ENCODE measurements around the gene TIFAB. TPM values are rescaled to one million over a fixed set of nuclear protein-coding genes. Genes with fewer than 3 reads are reported as not detected.
A peak's percentile ranks its signal among the peaks of the same experiment; 100 is the strongest.

TIFAB gene
- total and polyA plus RNA-seq, 2 experiments from 2014 or later, result not detected

DNA sequence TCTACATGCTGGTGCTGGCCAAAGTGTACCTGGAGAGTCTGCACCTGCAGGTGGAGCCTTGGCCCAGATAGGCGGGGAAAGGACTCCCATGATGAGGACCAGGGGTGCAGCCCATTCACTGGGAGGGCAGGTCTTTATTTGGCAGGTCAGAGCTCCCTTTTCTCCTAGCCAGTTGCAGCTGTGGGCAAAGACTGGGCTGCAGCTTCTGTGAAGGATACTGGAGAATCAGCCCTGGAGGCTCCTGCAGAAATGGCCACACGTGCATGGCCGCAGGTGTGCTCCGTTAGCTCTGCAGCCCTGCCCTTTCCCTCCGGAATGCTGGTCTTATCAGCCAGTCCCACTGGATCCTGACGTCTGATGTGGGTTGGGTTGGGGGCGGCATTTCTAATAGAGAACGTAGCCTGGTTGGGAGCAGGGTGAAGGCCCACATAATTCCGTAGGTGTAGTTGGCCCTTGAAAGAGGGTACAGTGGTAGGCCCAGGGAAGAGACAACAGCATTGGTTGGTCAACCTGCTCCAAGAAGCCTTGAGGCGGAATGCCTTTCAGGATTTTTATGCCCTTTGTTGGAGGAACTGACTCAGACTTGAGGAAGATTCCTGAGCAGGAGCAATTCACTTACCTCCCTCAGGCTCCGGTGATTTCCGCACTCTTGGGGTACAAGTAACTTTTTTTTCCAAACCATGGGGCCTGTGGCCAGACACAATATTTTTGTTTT, 22.0 kb upstream of the TIFAB start:
- Histone ChIP-seq H3K27ac (ENCODE audit: low read depth) (no peak overlapping the region), H4K20me1 (replicated peaks; ENCODE audit: insufficient read depth) (0 out of 2 replicates have a peak, but pooled peaks cover 6% of the 10 kb centered on the region), H3K4me3 (no peak overlapping the region), H3K27me3 (ENCODE audit: insufficient read depth) (peaks cover 78% of the 10 kb centered on the region), H3K79me2 (replicated peaks; ENCODE audit: insufficient read depth) (no peaks in the 10 kb centered on the region), H3K36me3 (ENCODE audit: insufficient read depth) (no peaks in the 10 kb centered on the region), H3K4me1 (ENCODE audit: insufficient read depth) (peaks cover 7% of the 10 kb centered on the region), H3K4me2 (no peak overlapping the region), H3K9me2 (ENCODE audit: insufficient read depth) (no peaks in the 10 kb centered on the region), H3F3A (replicated peaks; ENCODE audit: low read depth) (no peaks in the 10 kb centered on the region), H2AFZ (no peak overlapping the region)
- Mint-ChIP-seq H3K27me3 (ENCODE audit: insufficient read depth, low read depth, poor library complexity) (peaks cover 33% of the 10 kb centered on the region), H3K9me3 (no peaks in the 10 kb centered on the region), H3K36me3 (ENCODE audit: low read depth) (no peaks in the 10 kb centered on the region), H3K4me3 (no peak overlapping the region), H3K4me1 (peaks cover 16% of the 10 kb centered on the region), H3K27ac (no peak overlapping the region)
- TF ChIP-seq, protein P1, sequence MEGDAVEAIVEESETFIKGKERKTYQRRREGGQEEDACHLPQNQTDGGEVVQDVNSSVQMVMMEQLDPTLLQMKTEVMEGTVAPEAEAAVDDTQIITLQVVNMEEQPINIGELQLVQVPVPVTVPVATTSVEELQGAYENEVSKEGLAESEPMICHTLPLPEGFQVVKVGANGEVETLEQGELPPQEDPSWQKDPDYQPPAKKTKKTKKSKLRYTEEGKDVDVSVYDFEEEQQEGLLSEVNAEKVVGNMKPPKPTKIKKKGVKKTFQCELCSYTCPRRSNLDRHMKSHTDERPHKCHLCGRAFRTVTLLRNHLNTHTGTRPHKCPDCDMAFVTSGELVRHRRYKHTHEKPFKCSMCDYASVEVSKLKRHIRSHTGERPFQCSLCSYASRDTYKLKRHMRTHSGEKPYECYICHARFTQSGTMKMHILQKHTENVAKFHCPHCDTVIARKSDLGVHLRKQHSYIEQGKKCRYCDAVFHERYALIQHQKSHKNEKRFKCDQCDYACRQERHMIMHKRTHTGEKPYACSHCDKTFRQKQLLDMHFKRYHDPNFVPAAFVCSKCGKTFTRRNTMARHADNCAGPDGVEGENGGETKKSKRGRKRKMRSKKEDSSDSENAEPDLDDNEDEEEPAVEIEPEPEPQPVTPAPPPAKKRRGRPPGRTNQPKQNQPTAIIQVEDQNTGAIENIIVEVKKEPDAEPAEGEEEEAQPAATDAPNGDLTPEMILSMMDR (conservative IDR thresholded peaks at IDR 0.05; ENCODE audit: low read depth in 2 of 2), result 0 out of 4 replicates have a peak, but pooled peaks of 1 of the 2 experiments have one; percentile 10
- TF ChIP-seq STAT1 (IDR thresholded peaks at IDR 0.05; ENCODE audit: unreplicated experiment), result no peak
- TF ChIP-seq ZNF114 (CRISPR knock-in tag; IDR thresholded peaks at IDR 0.05), result no peak
- ATAC-seq, result no peak
- no peak for DNase-seq (ENCODE audit: low spot score)

DNA sequence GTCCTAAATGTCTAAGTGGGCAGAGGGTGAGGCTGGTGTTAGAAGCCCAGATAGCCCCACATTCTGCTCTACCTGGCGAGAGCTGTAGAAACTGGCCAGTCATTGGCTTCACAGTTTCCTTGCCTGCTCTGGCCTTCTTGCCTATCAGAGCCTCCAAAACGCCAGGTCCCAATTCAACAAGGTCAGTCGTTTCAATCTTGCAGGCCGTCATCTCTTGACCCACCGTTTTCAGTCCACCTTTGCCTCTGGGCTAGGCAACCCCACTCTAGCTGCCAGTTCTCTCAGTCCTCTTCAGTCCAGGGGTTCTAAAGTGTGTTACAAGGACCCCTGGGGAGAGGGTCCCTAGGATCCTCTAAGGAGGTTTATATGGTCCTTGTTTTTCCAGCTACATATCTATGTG, 20.0 kb upstream of the TIFAB start:
- TF ChIP-seq NANOG (IDR thresholded peaks at IDR 0.05; ENCODE audit: borderline replicate concordance) (no peak), EZH2 (IDR thresholded peaks at IDR 0.05; ENCODE audit: low read depth, unreplicated experiment) (no peak), POLR2AphosphoS5 (IDR thresholded peaks at IDR 0.05; ENCODE audit: low read depth) (no peak)
- TF ChIP-seq, protein P2, sequence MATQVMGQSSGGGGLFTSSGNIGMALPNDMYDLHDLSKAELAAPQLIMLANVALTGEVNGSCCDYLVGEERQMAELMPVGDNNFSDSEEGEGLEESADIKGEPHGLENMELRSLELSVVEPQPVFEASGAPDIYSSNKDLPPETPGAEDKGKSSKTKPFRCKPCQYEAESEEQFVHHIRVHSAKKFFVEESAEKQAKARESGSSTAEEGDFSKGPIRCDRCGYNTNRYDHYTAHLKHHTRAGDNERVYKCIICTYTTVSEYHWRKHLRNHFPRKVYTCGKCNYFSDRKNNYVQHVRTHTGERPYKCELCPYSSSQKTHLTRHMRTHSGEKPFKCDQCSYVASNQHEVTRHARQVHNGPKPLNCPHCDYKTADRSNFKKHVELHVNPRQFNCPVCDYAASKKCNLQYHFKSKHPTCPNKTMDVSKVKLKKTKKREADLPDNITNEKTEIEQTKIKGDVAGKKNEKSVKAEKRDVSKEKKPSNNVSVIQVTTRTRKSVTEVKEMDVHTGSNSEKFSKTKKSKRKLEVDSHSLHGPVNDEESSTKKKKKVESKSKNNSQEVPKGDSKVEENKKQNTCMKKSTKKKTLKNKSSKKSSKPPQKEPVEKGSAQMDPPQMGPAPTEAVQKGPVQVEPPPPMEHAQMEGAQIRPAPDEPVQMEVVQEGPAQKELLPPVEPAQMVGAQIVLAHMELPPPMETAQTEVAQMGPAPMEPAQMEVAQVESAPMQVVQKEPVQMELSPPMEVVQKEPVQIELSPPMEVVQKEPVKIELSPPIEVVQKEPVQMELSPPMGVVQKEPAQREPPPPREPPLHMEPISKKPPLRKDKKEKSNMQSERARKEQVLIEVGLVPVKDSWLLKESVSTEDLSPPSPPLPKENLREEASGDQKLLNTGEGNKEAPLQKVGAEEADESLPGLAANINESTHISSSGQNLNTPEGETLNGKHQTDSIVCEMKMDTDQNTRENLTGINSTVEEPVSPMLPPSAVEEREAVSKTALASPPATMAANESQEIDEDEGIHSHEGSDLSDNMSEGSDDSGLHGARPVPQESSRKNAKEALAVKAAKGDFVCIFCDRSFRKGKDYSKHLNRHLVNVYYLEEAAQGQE (IDR thresholded peaks at IDR 0.05; ENCODE audit: unreplicated experiment), result no peak
- TF ChIP-seq, protein P3, sequence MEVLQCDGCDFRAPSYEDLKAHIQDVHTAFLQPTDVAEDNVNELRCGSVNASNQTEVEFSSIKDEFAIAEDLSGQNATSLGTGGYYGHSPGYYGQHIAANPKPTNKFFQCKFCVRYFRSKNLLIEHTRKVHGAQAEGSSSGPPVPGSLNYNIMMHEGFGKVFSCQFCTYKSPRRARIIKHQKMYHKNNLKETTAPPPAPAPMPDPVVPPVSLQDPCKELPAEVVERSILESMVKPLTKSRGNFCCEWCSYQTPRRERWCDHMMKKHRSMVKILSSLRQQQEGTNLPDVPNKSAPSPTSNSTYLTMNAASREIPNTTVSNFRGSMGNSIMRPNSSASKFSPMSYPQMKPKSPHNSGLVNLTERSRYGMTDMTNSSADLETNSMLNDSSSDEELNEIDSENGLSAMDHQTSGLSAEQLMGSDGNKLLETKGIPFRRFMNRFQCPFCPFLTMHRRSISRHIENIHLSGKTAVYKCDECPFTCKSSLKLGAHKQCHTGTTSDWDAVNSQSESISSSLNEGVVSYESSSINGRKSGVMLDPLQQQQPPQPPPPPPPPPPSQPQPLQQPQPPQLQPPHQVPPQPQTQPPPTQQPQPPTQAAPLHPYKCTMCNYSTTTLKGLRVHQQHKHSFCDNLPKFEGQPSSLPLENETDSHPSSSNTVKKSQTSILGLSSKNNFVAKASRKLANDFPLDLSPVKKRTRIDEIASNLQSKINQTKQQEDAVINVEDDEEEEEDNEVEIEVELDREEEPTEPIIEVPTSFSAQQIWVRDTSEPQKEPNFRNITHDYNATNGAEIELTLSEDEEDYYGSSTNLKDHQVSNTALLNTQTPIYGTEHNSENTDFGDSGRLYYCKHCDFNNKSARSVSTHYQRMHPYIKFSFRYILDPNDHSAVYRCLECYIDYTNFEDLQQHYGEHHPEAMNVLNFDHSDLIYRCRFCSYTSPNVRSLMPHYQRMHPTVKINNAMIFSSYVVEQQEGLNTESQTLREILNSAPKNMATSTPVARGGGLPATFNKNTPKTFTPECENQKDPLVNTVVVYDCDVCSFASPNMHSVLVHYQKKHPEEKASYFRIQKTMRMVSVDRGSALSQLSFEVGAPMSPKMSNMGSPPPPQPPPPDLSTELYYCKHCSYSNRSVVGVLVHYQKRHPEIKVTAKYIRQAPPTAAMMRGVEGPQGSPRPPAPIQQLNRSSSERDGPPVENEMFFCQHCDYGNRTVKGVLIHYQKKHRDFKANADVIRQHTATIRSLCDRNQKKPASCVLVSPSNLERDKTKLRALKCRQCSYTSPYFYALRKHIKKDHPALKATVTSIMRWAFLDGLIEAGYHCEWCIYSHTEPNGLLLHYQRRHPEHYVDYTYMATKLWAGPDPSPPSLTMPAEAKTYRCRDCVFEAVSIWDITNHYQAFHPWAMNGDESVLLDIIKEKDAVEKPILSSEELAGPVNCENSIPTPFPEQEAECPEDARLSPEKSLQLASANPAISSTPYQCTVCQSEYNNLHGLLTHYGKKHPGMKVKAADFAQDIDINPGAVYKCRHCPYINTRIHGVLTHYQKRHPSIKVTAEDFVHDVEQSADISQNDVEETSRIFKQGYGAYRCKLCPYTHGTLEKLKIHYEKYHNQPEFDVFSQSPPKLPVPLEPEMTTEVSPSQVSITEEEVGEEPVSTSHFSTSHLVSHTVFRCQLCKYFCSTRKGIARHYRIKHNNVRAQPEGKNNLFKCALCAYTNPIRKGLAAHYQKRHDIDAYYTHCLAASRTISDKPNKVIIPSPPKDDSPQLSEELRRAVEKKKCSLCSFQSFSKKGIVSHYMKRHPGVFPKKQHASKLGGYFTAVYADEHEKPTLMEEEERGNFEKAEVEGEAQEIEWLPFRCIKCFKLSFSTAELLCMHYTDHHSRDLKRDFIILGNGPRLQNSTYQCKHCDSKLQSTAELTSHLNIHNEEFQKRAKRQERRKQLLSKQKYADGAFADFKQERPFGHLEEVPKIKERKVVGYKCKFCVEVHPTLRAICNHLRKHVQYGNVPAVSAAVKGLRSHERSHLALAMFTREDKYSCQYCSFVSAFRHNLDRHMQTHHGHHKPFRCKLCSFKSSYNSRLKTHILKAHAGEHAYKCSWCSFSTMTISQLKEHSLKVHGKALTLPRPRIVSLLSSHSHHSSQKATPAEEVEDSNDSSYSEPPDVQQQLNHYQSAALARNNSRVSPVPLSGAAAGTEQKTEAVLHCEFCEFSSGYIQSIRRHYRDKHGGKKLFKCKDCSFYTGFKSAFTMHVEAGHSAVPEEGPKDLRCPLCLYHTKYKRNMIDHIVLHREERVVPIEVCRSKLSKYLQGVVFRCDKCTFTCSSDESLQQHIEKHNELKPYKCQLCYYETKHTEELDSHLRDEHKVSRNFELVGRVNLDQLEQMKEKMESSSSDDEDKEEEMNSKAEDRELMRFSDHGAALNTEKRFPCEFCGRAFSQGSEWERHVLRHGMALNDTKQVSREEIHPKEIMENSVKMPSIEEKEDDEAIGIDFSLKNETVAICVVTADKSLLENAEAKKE (CRISPR knock-in tag; IDR thresholded peaks at IDR 0.05), result no peak
- peaks cover 16% of the 10 kb centered on the region for H3K4me1 ChIP-seq (ENCODE audit: insufficient read depth)
- H3K79me2 ChIP-seq (replicated peaks; ENCODE audit: insufficient read depth), result no peaks in the 10 kb centered on the region
- Mint-ChIP-seq H3K9me3 (no peaks in the 10 kb centered on the region), H3K4me1 (peaks cover 15% of the 10 kb centered on the region), H3K27me3 (ENCODE audit: insufficient read depth, low read depth, poor library complexity) (peaks cover 40% of the 10 kb centered on the region), H3K27ac (no peak overlapping the region), H3K36me3 (ENCODE audit: low read depth) (no peaks in the 10 kb centered on the region), H3K4me3 (no peak overlapping the region)
- no peaks in the 10 kb centered on the region; the same call in 1 of the 2 replicates for H4K20me1 ChIP-seq (replicated peaks; ENCODE audit: insufficient read depth)
- no peak overlapping the region for H2AFZ ChIP-seq
- no peak overlapping the region for H3K27ac ChIP-seq (ENCODE audit: low read depth)
- no peak for DNase-seq (ENCODE audit: low spot score)
- H3K4me3 ChIP-seq, result no peak overlapping the region
- H3K4me2 ChIP-seq, result no peak overlapping the region
- no peaks in the 10 kb centered on the region for H3K9me2 ChIP-seq (ENCODE audit: insufficient read depth)
- H3K27me3 ChIP-seq (ENCODE audit: insufficient read depth), result peaks cover 80% of the 10 kb centered on the region
- H3K36me3 ChIP-seq (ENCODE audit: insufficient read depth), result no peaks in the 10 kb centered on the region
- no peaks in the 10 kb centered on the region for H3F3A ChIP-seq (replicated peaks; ENCODE audit: low read depth)
- no peak for ATAC-seq

All from GM23338 (cell line).